ENCODE data around the gene RPH3AL.

GRCh38 chr17:258045-258734 lies 94.4 kb downstream of the RPH3AL start:
- no peak for TF ChIP-seq CTCF (IDR thresholded peaks at IDR 0.05)
- TF ChIP-seq POLR2A (IDR thresholded peaks at IDR 0.05): no peak
